Brain microvascular endothelial cell (primary cell): Measurements from ENCODE around the gene RPE.

Source experiments
- DNase-seq: peaks from one replicate; pipeline ENCODE4 v3.0.0-alpha.2; 2020
- H3K27ac ChIP-seq: fragments of 250-450 bp; sonication (Bioruptor Pico); 2 replicates; pipeline ENCODE4 v1.5.1; 2020; ENCODE audit warnings: mild to moderate bottlenecking, moderate library complexity
- H3K27me3 ChIP-seq: fragments of 250-450 bp; sonication (Bioruptor Pico); replicated peaks from 2 replicates; pipeline ENCODE4 v1.5.1; 2020; ENCODE audit warnings: mild to moderate bottlenecking
- H3K36me3 ChIP-seq: fragments of 250-450 bp; sonication (Bioruptor Pico); replicated peaks from 2 replicates; pipeline ENCODE4 v1.5.1; 2020; ENCODE audit warnings: mild to moderate bottlenecking
- H3K4me3 ChIP-seq: 2 replicates; pipeline ENCODE4 v1.5.1; 2011; ENCODE audit warnings: low read depth, mild to moderate bottlenecking, control low read depth, low read length, moderate library complexity
- CTCF ChIP-seq: IDR thresholded peaks from 2 replicates; pipeline ENCODE4 v1.5.1; 2011; ENCODE audit warnings: low read depth, mild to moderate bottlenecking, moderate library complexity, low read length, control low read depth, inconsistent platforms; ENCODE audit errors: missing control alignments
- in situ Hi-C: cut with HindIII; loops from 2 replicates; pipeline ENCODE4 v1.10.0; 2017; ENCODE audit warnings: low sequenced_read_pairs, low pct_ligation_motif_present

RPE gene

GRCh38 chr2:210002158-210003157, at the start of gene RPE:
Gene RPE, plus strand, starts transcription at chr2:210002638. Its CDS starts 24 bp downstream, at chr2:210002662.
- no peak for TF ChIP-seq CTCF
- Histone ChIP-seq H3K36me3 (no peaks in the 10 kb centered on the region), H3K4me3 (peak within 1 kb of the TSS; percentile 97), H3K27ac (peak within 1 kb of the TSS; percentile 70), H3K27me3 (no peaks in the 10 kb centered on the region)
- DNase-seq = peak; percentile 93
- in situ Hi-C loops = no loop called here

DNA sequence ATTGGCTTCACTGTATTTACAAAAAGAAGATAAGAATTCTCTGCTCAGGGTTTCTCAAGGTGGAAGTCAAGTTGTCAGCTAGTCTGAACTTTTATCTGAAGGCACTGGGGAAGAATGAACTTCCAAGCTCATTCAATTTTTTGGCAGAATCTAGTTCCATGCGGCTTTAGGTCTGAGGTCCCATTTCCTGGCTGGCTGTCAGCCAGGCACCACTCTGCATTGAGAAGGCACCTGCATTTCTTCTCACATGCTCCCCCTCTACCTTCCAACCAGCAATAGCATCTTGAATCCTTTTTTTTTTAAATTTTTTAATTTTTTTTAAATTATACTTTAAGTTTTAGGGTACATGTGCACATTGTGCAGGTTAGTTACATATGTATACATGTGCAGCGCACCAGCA, 46.2 kb upstream of the RPE start:
- Histone ChIP-seq H3K27ac (no peak overlapping the region), H3K36me3 (no peaks in the 10 kb centered on the region), H3K4me3 (no peak overlapping the region), H3K27me3 (no peaks in the 10 kb centered on the region)
- no peak for DNase-seq
- TF ChIP-seq CTCF = no peak
- in situ Hi-C loops = no loop called here

GRCh38 chr2:209958016-209958415, 44.4 kb upstream of the RPE start:
- Histone ChIP-seq H3K27me3 (no peaks in the 10 kb centered on the region), H3K36me3 (no peaks in the 10 kb centered on the region), H3K4me3 (no peak overlapping the region), H3K27ac (no peak overlapping the region)
- in situ Hi-C loops = no loop called here
- DNase-seq = no peak
- TF ChIP-seq CTCF = no peak

DNA sequence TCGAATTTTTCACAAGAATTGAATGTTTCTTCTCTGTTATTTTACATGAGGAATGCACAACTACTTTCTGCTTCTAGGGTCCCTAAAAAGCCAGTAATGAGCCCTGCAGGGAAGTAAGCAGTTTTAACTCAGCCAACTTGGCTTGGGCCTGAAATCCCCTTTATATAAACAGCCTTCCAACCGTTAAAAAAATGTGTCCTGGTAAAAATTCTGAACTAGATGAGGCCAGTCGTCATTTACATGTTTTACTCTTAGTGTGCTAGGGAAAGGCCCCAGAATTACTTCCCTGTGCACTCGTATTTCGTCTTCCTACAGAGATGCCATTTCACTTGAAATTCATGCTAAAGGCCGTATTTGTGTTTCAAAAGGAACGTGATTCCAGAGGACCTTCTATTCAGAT, 42.4 kb upstream of the RPE start:
- TF ChIP-seq CTCF = no peak
- no peak for DNase-seq
- H3K27ac ChIP-seq = no peak overlapping the region
- in situ Hi-C loops = no loop called here
- no peak overlapping the region for H3K4me3 ChIP-seq
- H3K36me3 ChIP-seq = no peaks in the 10 kb centered on the region
- no peaks in the 10 kb centered on the region for H3K27me3 ChIP-seq

- Histone ChIP-seq H3K27ac (no peak overlapping the region), H3K36me3 (no peaks in the 10 kb centered on the region), H3K27me3 (no peaks in the 10 kb centered on the region), H3K4me3 (no peak overlapping the region)
- in situ Hi-C loops = no loop called here
- peak; percentile 82 for TF ChIP-seq CTCF
- peak; percentile 56 for DNase-seq
These were observed 41.5 kb upstream of the RPE start for GRCh38 chr2:209960676-209961630.
